Activated CD8-positive, alpha-beta T cell treated with anti-CD3 and anti-CD28 coated beads for 36 hours (primary cell): Measurements from ENCODE around the gene NAA40. TPM values are rescaled to one million over a fixed set of nuclear protein-coding genes. Genes with fewer than 3 reads are reported as not detected.
"Not testable (repeated sequence)": the region's sequence is repeated elsewhere in the genome, so short reads cannot be mapped to it uniquely, and the experiment has no call there.

Experiments used
- ATAC-seq: fragments of 200-7000 bp; cut with Tn5 transposase; one replicate; pipeline ENCODE4 v1.10.0; 2021; ENCODE audit warnings: mild to moderate bottlenecking, moderate library complexity
- CTCF ChIA-PET: fragments of 350-600 bp; sonication (Branson Sonifier 250); formaldehyde crosslinking; loops from one replicate; lab custom pipeline; 2021; ENCODE audit warnings: antibody characterized with exemption; lab: Charles Lee
- POLR2A ChIA-PET: fragments of 350-600 bp; sonication (Branson Sonifier 250); formaldehyde crosslinking; loops from one replicate; lab custom pipeline; 2021; ENCODE audit warnings: antibody characterized with exemption; lab: Charles Lee
- DNase-seq: peaks from one replicate; pipeline ENCODE4 v3.0.0-alpha.2; 2020
- H3K27ac Mint-ChIP-seq: one replicate; pipeline ENCODE4 v1.8.0; 2021; ENCODE audit warnings: mild to moderate bottlenecking, mixed read lengths
- H3K27me3 Mint-ChIP-seq: one replicate; pipeline ENCODE4 v1.8.0; 2021; ENCODE audit warnings: mixed read lengths
- H3K36me3 Mint-ChIP-seq: one replicate; pipeline ENCODE4 v1.8.0; 2021; ENCODE audit warnings: low read depth, mixed read lengths
- H3K4me1 Mint-ChIP-seq: one replicate; pipeline ENCODE4 v1.8.0; 2021; ENCODE audit warnings: low read depth, mixed read lengths
- H3K4me3 Mint-ChIP-seq: one replicate; pipeline ENCODE4 v1.8.0; 2021; ENCODE audit warnings: mild to moderate bottlenecking, moderate library complexity, mixed read lengths
- H3K9me3 Mint-ChIP-seq: one replicate; pipeline ENCODE4 v1.8.0; 2021; ENCODE audit warnings: mixed read lengths
- intact Hi-C: fragments of 100-400 bp; cut with micrococcal nuclease; formaldehyde crosslinking; loops from one replicate; pipeline ENCODE4 v1.10.0; 2022
- total RNA-seq, 2 experiments: library from RNA; stranded (reverse); gene quantifications; one replicate each; pipeline ENCODE4 v1.2.3, GENCODE V29; 2021
- TF ChIP-seq, protein P1 (sequence below): fragments of 200-600 bp; IDR thresholded peaks from one replicate; pipeline ENCODE4 v1.8.0; 2022; ENCODE audit warnings: antibody characterized with exemption, mild to moderate bottlenecking

Gene NAA40
- total RNA-seq, 2 experiments from 2014 or later, result 18.5 to 20.5 TPM

DNA sequence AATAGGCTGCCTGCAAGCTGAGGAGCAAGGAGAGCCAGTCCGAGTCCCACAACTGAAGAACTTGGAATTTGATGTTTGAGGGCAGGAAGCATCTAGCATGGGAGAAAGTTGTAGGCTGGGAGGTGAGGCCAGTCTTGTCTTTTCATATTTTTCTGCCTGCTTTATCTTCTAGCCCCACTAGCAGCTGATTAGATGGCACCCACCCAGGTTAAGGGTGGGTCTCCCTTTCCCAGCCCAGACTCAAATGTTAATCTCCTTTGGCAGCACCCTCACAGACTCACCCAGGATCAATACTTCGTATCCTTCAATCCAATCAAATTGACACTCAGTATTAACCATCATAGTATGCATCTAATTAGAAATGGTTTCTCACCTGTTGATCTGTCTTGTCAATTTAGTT is 30.7 kb downstream of the NAA40 start:
- no peaks in the 10 kb centered on the region for H3K9me3 Mint-ChIP-seq
- H3K27me3 Mint-ChIP-seq, result no peaks in the 10 kb centered on the region
- ATAC-seq (no peak), DNase-seq (no peak)
- H3K4me1 Mint-ChIP-seq, result peaks cover 7% of the 10 kb centered on the region
- TF ChIP-seq, protein P1, sequence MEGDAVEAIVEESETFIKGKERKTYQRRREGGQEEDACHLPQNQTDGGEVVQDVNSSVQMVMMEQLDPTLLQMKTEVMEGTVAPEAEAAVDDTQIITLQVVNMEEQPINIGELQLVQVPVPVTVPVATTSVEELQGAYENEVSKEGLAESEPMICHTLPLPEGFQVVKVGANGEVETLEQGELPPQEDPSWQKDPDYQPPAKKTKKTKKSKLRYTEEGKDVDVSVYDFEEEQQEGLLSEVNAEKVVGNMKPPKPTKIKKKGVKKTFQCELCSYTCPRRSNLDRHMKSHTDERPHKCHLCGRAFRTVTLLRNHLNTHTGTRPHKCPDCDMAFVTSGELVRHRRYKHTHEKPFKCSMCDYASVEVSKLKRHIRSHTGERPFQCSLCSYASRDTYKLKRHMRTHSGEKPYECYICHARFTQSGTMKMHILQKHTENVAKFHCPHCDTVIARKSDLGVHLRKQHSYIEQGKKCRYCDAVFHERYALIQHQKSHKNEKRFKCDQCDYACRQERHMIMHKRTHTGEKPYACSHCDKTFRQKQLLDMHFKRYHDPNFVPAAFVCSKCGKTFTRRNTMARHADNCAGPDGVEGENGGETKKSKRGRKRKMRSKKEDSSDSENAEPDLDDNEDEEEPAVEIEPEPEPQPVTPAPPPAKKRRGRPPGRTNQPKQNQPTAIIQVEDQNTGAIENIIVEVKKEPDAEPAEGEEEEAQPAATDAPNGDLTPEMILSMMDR, result no peak
- CTCF ChIA-PET, result no interaction called here
- no peak overlapping the region for H3K27ac Mint-ChIP-seq
- no peak overlapping the region for H3K4me3 Mint-ChIP-seq
- peaks cover 5% of the 10 kb centered on the region for H3K36me3 Mint-ChIP-seq
- intact Hi-C loops, result no loop called here
- POLR2A ChIA-PET, result interaction anchor here (0.9 kb wide), 1 partner anchor 33 kb away, joined by 3 read pairs; no protein-coding TSS in a partner anchor

DNA sequence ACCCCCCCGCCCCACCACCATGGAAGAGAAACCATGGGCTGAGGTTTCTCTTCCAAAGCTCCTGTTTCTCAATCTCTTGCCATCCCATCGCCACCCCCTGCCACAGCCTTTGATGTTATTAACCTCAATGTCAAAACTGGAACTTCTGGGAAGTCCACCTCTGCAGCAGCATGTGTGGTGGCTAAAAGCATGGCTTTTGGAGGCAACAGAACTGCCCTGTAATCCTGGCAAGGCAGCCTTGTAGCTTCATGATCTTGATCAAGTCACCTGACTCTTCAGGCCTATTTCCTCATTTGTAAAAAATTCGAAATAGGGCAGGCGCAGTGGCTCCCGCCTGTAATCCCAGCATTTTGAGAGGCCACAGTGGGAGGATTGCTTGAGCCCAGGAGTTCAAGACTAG is 32.1 kb downstream of the NAA40 start:
- intact Hi-C loops, result no loop called here
- Mint-ChIP-seq H3K4me3 (no peak overlapping the region), H3K27me3 (no peaks in the 10 kb centered on the region), H3K4me1 (peaks cover 10% of the 10 kb centered on the region), H3K27ac (no peak overlapping the region), H3K36me3 (peaks cover 10% of the 10 kb centered on the region), H3K9me3 (no peaks in the 10 kb centered on the region)
- DNase-seq (no peak), ATAC-seq (no peak)
- ChIA-PET CTCF (interaction anchor here (1.0 to 1.4 kb wide), 3 partner anchors 70 to 134 kb away, joined by 3 to 5 read pairs (median 3); partner anchors contain the start of gene MARK2), POLR2A (interaction anchor here (1.1 kb wide), 1 partner anchor 11 kb away, joined by 3 read pairs; no protein-coding TSS in a partner anchor)
- TF ChIP-seq, protein P1, result no peak

DNA sequence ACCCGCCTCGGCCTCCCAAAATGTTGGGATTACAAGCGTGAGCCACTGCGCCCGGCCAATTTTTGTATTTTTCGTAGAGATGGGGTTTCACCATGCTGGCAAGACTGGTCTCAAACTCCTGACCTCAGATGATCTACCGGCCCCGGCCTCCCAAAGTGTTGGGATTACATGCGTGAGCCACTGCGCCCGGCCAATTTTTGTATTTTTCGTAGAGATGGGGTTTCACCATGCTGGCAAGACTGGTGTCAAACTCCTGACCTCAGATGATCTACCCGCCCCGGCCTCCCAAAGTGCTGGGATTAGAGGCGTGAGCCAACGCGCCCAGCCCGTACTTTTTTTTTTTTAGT is 35.1 kb downstream of the NAA40 start:
- CTCF ChIA-PET, result interaction anchor here (0.7 to 2.0 kb wide), 2 partner anchors 28 to 137 kb away, joined by 6 to 11 read pairs; no protein-coding TSS in a partner anchor
- H3K4me1 Mint-ChIP-seq, result peaks cover 27% of the 10 kb centered on the region
- H3K27me3 Mint-ChIP-seq, DNase-seq, ATAC-seq, H3K9me3 Mint-ChIP-seq, intact Hi-C loops: not testable (repeated sequence)
- POLR2A ChIA-PET, result interaction anchor here (1.2 kb wide), 1 partner anchor 17 kb away, joined by 3 read pairs; no protein-coding TSS in a partner anchor
- peak overlapping the region; percentile 82 for H3K27ac Mint-ChIP-seq
- peaks cover 23% of the 10 kb centered on the region for H3K36me3 Mint-ChIP-seq
- peak overlapping the region; percentile 100 for H3K4me3 Mint-ChIP-seq

DNA sequence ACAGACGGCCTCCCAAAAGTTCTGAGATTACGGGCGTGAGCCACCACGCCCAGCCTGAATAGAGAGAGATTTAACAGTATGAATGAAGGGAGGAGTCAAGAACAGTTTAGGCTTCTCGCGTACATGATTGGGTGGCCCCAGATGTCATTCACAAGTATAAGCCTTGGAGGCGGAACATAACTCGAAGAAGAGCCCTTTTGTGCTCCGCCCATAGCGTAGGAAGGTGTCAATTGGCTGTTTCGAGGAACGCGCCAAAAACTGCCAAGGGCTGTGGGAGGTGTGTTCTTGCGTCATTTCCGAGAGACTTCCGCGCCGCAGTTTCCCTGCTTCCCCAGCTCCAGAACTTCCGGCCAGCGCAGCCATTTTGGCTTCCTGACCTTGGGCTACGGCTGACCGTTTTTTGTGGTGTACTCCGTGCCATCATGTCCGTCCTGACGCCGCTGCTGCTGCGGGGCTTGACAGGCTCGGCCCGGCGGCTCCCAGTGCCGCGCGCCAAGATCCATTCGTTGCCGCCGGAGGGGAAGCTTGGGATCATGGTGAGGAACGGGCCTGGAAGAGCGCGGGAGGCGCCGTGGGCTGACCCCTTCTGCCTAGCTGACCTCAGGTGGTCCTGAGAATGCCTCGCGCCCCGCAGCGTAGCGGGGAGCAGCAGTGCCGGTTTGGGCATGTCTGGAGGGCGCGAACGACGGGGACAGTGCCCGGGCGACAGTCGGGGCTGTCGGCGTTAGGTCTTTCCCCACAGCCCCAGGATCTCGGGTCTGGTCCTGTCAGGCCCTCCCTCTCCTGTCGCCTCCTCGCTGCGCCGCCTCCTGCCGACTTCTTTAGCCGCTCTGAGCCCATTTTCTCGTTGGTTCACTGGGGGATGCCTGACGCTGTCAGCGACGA is 35.7 kb downstream of the NAA40 start, which contains the start of gene COX8A:
TSS of gene COX8A (plus strand) at position 362 of the 885 bp plus-strand sequence. CDS start at position 423, 61 bp downstream.
- intact Hi-C loops, result no loop called here
- POLR2A ChIA-PET, result interaction anchor here (0.5 to 1.5 kb wide), 5 partner anchors 16 to 232 kb away, joined by 3 read pairs; partner anchors contain the start of gene FERMT3
- Mint-ChIP-seq H3K9me3 (no peaks in the 10 kb centered on the region), H3K27ac (peak within 1 kb of the TSS; percentile 100), H3K4me3 (peak within 1 kb of the TSS; percentile 100), H3K36me3 (peaks cover 23% of the 10 kb centered on the region), H3K4me1 (peaks cover 27% of the 10 kb centered on the region), H3K27me3 (no peaks in the 10 kb centered on the region)
- peak; percentile 99 for DNase-seq
- CTCF ChIA-PET, result interaction anchor here (0.7 to 2.0 kb wide), 2 partner anchors 29 to 138 kb away, joined by 6 to 11 read pairs; no protein-coding TSS in a partner anchor
- TF ChIP-seq, protein P1, result no peak
- peak; percentile 100 for ATAC-seq

DNA sequence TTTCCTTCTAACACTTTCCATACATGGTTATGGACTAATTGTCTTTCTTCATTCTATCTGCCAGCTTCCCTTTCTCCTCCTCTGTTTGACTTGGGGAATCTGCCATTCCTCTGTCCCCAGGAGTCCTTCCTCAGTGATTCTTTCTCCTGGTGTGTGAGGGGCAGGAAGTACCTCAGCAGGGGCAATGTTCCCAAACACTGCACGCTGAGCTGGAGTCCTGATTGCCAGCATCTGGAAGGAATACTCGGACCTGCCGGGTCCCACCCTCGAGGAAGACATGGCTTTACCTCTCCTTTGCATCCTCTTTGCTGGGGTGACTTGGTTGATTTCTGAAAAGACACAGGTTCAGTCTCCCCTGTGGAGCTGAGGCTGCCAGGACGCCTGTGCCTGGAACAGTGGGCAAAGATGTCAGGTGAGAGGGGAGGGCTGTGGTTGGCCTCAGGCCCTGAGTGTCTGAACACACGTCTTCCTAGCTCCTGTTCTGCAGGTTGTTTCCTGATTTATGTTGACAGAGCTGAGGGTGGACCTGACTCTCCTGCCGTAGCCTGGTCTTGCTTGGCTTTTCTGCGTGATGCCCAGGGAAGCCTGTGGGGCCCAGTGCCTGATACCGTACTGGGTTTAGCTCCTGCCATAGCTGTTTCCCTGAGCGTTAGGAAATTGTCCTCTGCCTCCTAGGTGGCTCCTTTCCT is 39.9 kb downstream of the NAA40 start:
- peaks cover 25% of the 10 kb centered on the region for H3K4me1 Mint-ChIP-seq
- H3K27ac Mint-ChIP-seq, result no peak overlapping the region
- CTCF ChIA-PET, result no interaction called here
- DNase-seq (no peak), ATAC-seq (no peak)
- peaks cover 23% of the 10 kb centered on the region for H3K36me3 Mint-ChIP-seq
- no peak overlapping the region for H3K4me3 Mint-ChIP-seq
- H3K27me3 Mint-ChIP-seq, result no peaks in the 10 kb centered on the region
- intact Hi-C loops, result no loop called here
- H3K9me3 Mint-ChIP-seq, result no peaks in the 10 kb centered on the region
- TF ChIP-seq, protein P1, result no peak
- POLR2A ChIA-PET, result interaction anchor here (0.5 kb wide), 1 partner anchor 200 kb away, joined by 3 read pairs; no protein-coding TSS in a partner anchor
